ENCODE measurements around the gene LLGL2.

Gene LLGL2

DNA sequence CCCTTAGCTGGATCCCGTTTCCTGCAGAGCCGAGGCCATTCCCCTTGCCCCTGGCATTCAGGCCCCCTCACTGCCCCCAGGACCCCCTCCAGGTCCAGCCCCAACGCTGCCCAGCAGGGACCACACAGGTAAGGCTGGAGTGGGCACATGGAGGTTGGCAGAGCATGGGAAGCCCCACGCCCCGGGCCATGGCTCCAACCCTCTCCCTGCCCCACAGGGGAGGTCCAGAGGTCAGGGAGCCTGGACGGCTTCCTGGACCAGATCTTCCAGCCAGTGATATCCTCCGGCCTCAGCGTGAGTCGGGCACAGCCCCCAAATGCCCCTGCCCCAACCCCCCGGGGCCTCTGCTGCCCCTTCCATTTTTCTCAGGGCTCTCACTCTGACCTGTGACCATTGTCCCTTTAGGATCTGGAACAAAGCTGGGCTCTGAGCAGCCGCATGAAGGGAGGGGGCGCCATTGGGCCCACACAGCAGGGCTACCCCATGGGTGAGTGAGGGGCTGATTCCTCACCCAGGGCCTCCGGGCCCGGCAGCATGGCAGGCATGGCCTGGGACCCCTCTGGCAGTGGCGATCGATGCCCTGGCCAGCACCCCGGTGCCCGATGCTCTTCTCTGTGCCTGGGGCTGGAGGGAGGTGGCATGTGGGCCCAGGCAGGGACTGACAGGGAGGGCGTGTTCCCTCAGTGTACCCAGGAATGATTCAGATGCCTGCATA lies 89.2 kb downstream of the LLGL2 start:
- TF ChIP-seq, protein P1, sequence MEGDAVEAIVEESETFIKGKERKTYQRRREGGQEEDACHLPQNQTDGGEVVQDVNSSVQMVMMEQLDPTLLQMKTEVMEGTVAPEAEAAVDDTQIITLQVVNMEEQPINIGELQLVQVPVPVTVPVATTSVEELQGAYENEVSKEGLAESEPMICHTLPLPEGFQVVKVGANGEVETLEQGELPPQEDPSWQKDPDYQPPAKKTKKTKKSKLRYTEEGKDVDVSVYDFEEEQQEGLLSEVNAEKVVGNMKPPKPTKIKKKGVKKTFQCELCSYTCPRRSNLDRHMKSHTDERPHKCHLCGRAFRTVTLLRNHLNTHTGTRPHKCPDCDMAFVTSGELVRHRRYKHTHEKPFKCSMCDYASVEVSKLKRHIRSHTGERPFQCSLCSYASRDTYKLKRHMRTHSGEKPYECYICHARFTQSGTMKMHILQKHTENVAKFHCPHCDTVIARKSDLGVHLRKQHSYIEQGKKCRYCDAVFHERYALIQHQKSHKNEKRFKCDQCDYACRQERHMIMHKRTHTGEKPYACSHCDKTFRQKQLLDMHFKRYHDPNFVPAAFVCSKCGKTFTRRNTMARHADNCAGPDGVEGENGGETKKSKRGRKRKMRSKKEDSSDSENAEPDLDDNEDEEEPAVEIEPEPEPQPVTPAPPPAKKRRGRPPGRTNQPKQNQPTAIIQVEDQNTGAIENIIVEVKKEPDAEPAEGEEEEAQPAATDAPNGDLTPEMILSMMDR (IDR thresholded peaks at IDR 0.05; ENCODE audit: insufficient read depth, low read length): no peak
- no peak for TF ChIP-seq GABPA (IDR thresholded peaks at IDR 0.05; ENCODE audit: low read depth)
- no peak for TF ChIP-seq SPI1 (IDR thresholded peaks at IDR 0.05; ENCODE audit: borderline replicate concordance, low read depth)
- no peak for TF ChIP-seq REST (IDR thresholded peaks at IDR 0.05; ENCODE audit: insufficient replicate concordance, low read depth)
- TF ChIP-seq POLR2AphosphoS5 (IDR thresholded peaks at IDR 0.05; ENCODE audit: low read depth): no peak
- Histone ChIP-seq H3K27ac (replicated peaks) (no peak overlapping the region), H3K27me3 (ENCODE audit: insufficient read depth, poor library complexity, severe bottlenecking) (no peaks in the 10 kb centered on the region), H3K4me3 (replicated peaks; ENCODE audit: insufficient read depth, low read length) (no peak overlapping the region)
- DNase-seq (ENCODE audit: low read depth in 1 of 2, low spot score in 1 of 2): no peak

DNA sequence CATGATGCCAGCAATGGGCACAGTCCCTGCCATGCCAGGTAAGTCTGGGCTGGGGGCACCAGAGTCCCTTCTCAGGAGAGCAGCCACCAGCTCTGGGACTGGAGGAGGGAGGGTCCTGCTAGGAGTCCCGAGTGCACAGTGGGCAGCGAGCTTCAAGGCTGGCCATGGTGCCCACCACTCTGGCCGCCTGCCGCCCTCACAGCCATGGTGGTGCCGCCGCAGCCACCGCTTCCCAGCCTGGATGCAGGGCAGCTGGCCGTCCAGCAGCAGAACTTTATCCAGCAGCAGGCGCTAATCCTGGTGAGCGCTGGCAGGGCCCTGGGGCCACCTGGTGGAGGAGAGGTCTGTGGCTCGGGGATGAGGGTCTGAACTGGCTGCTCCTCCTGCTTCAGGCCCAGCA lies 89.8 kb downstream of the LLGL2 start:
- TF ChIP-seq REST (IDR thresholded peaks at IDR 0.05; ENCODE audit: insufficient replicate concordance, low read depth): no peak
- no peak overlapping the region for H3K4me3 ChIP-seq (replicated peaks; ENCODE audit: insufficient read depth, low read length)

DNA sequence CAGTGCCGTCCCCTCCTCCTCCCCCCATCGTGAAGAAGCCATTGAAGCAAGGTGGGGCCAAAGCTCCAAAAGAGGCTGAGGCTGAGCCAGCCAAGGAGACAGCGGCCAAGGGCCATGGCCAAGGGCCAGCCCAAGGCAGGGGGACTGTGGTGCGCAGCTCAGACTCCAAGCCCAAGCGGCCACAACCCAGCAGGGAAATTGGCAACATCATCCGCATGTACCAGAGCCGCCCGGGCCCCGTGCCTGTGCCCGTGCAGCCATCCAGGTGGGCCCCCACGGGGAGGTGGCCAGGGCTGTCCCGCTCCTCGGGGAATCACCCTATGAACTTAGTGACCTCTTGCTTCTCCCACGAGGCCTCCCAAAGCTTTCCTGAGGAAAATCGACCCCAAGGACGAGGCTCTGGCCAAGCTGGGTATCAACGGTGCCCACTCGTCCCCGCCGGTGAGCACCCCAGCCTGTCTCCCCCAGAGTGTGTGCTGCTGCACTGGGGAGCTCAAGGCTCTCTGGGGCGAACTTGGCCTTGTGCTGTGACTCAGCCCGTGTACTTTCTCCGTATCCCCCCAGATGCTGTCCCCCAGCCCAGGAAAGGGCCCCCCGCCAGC lies 91.1 kb downstream of the LLGL2 start:
- no peak for DNase-seq (ENCODE audit: low read depth in 1 of 2, low spot score in 1 of 2)
- Histone ChIP-seq H3K4me3 (replicated peaks; ENCODE audit: insufficient read depth, low read length) (no peak overlapping the region), H3K27me3 (ENCODE audit: insufficient read depth, poor library complexity, severe bottlenecking) (no peaks in the 10 kb centered on the region), H3K27ac (replicated peaks) (no peak overlapping the region)
- TF ChIP-seq REST (IDR thresholded peaks at IDR 0.05; ENCODE audit: insufficient replicate concordance, low read depth): no peak
- TF ChIP-seq POLR2AphosphoS5 (IDR thresholded peaks at IDR 0.05; ENCODE audit: low read depth): no peak
- TF ChIP-seq, protein P1 (IDR thresholded peaks at IDR 0.05; ENCODE audit: insufficient read depth, low read length): no peak
- no peak for TF ChIP-seq SPI1 (IDR thresholded peaks at IDR 0.05; ENCODE audit: borderline replicate concordance, low read depth)
- no peak for TF ChIP-seq GABPA (IDR thresholded peaks at IDR 0.05; ENCODE audit: low read depth)

More for the DNA sequence above, 89.8 kb downstream of the LLGL2 start:
- H3K27me3 ChIP-seq (ENCODE audit: insufficient read depth, poor library complexity, severe bottlenecking): no peaks in the 10 kb centered on the region
- no peak for DNase-seq (ENCODE audit: low read depth in 1 of 2, low spot score in 1 of 2)
- H3K27ac ChIP-seq (replicated peaks): no peak overlapping the region
